Activated CD8-positive, alpha-beta memory T cell treated with anti-CD3 and anti-CD28 coated beads for 48 hours (primary cell): ENCODE results near the gene MAPK14.

ENCODE experiments used
- DNase-seq, 3 experiments: peaks; one replicate each; pipeline ENCODE4 v3.0.0-alpha.2; 2020; ENCODE audit warnings: low read depth in 2 of 3, low spot score in 2 of 3

Gene MAPK14

GRCh38 chr6:36098920-36099647 lies 71.5 kb downstream of the MAPK14 start:
- no peak for DNase-seq

- DNase-seq, result no peak
Measured at GRCh38 chr6:36099869-36100483, 72.4 kb downstream of the MAPK14 start.

GRCh38 chr6:36101691-36102090 lies 74.1 kb downstream of the MAPK14 start:
- no peak for DNase-seq

GRCh38 chr6:36102853-36103252 lies 75.2 kb downstream of the MAPK14 start:
- DNase-seq, result no peak

GRCh38 chr6:36104836-36105235 lies 77.2 kb downstream of the MAPK14 start:
- DNase-seq, result no peak

- DNase-seq, result no peak
Measured at GRCh38 chr6:36109092-36109491, 81.5 kb downstream of the MAPK14 start.

GRCh38 chr6:36110050-36110449 lies 82.4 kb downstream of the MAPK14 start:
- no peak for DNase-seq

GRCh38 chr6:36110863-36111262 lies 83.3 kb downstream of the MAPK14 start:
- no peak for DNase-seq

GRCh38 chr6:36111526-36111925 lies 83.9 kb downstream of the MAPK14 start:
- no peak for DNase-seq

- DNase-seq, result no peak
Measured at GRCh38 chr6:36113049-36113448, 85.4 kb downstream of the MAPK14 start.

GRCh38 chr6:36113703-36114102 lies 86.1 kb downstream of the MAPK14 start:
- no peak for DNase-seq

- no peak for DNase-seq
Measured at GRCh38 chr6:36114798-36115408, 87.3 kb downstream of the MAPK14 start.

GRCh38 chr6:36115412-36115811 lies 87.8 kb downstream of the MAPK14 start:
- DNase-seq, result no peak

GRCh38 chr6:36116066-36116864 lies 88.7 kb downstream of the MAPK14 start:
- no peak for DNase-seq

GRCh38 chr6:36116943-36117342 lies 89.3 kb downstream of the MAPK14 start:
- DNase-seq, result no peak

- DNase-seq, result no peak
Measured at GRCh38 chr6:36117658-36118549, 90.3 kb downstream of the MAPK14 start.

GRCh38 chr6:36118550-36119107 lies 91.0 kb downstream of the MAPK14 start:
- peak in 2 of 3 experiments; percentile 37 to 46 for DNase-seq

- DNase-seq, result no peak
Measured at GRCh38 chr6:36119209-36119608, 91.6 kb downstream of the MAPK14 start.

GRCh38 chr6:36120018-36120417 lies 92.4 kb downstream of the MAPK14 start:
- no peak for DNase-seq

- DNase-seq, result peak in 2 of 3 experiments; percentile 33 to 49
Measured at GRCh38 chr6:36120539-36120938, 92.9 kb downstream of the MAPK14 start.
